Right cardiac atrium (tissue), 5 donors: ENCODE results near the gene LCN6. TPM values are rescaled to one million over a fixed set of nuclear protein-coding genes. Genes with fewer than 3 reads are reported as not detected.

ENCODE experiments used
- ATAC-seq, 2 donors: fragments of 200-7000 bp; cut with Tn5 transposase; one replicate each; pipeline versions ENCODE4 v1.8.0 to v1.9.1; 2020; ENCODE audit warnings: moderate library complexity in 2 of 2, mild to moderate bottlenecking in 1 of 2
- DNase-seq, 3 donors: peaks; one replicate each; pipeline ENCODE4 v3.0.0-alpha.2; 2020
- H3K27ac ChIP-seq: one replicate; pipeline ENCODE4 v1.5.1; 2013; ENCODE audit warnings: mild to moderate bottlenecking, low read length, control low read depth, moderate library complexity
- H3K27me3 ChIP-seq: one replicate; pipeline ENCODE4 v1.6.1; 2013; ENCODE audit not compliant: control insufficient read depth, insufficient read depth
- H3K4me1 ChIP-seq: one replicate; pipeline ENCODE4 v1.6.1; 2013; ENCODE audit warnings: low read length; ENCODE audit not compliant: control insufficient read depth, insufficient read depth
- H3K4me3 ChIP-seq: one replicate; pipeline ENCODE4 v1.5.1; 2013; ENCODE audit warnings: low read length, control low read depth
- H3K9me3 ChIP-seq: one replicate; pipeline ENCODE4 v1.6.1; 2013; ENCODE audit warnings: low read length; ENCODE audit not compliant: control insufficient read depth
- WGBS: extraction: QIAGEN DNeasy Blood & Tissue Kit; methylation state at CpG from one replicate; pipeline ENCODE4 v1.1.7; 2013; 5-methylcytosine and 5-hydroxymethylcytosine counted together
- intact Hi-C, 4 donors: fragments of 100-400 bp; cut with DNase I; formaldehyde crosslinking; loops; one replicate each; pipeline versions ENCODE4 v1.11.0 to v1.14.0; 2022 to 2023
- polyA plus RNA-seq: library from polyadenylated mRNA; stranded (reverse); fragments of 200-250 nt; gene quantifications from one replicate; pipeline ENCODE4 v1.2.3, GENCODE V29; 2013
- total RNA-seq, 4 donors: library from RNA; stranded (reverse); fragmentation: NEBNext Ultra II Directional; extraction: Animal tissue kit (Norgen Biotek cat#: 25700); gene quantifications; one replicate each; pipeline ENCODE4 v1.2.1, GENCODE V29; 2021
- donor health status: healthy with polysubstance abuse.
- donor health status: DM: no; HTN: yes; CAD: no.
- donor health status: DM: no; HTN: no; CAD: no.
- donor health status: DM: no; HTN: yes; CAD: no; lungs with severe emphysema.
- donor health status: DM: yes; HTN: yes; CAD: no.

The LCN6 gene
- total and polyA plus RNA-seq, 5 donors: 8.3 to 41.0 (median 22.8) TPM

DNA sequence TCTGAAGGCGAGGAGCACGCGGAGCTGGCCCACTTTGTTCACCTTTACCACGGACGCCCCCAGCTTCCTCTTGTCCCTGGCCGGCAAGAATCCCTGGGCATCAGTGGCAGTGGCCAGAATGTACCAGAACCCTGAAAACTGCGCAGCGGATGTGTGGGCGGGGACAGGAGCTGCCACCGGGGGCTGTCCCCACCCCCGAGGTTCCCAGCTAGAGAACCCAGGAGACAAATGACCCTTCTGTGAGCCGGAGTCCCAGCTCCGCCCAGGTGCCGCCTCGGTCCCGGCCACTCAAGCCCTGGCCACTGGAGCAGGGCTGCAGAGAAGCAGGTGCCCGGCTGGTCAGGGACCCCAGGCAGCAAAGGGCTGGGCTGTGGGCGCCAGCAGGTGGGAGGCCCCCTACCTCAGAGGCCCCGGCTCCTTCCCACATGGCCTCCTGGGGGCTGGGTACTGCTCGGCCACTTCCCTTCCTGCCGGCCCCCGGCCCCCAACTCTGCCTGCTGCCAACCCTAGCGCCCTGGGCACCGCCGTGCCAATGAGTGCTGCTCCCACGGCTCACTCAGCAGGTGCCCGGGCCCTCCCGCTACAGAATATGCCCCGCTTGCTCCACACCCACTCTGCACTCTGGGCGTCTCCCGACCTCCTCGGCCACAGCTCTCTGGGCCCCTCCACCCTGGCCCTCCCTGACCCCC, 6.3 kb downstream of the LCN6 start:
- peak in 1 of 2 donors; percentile 4 for ATAC-seq
- Histone ChIP-seq H3K4me3 (no peak overlapping the region), H3K27me3 (no peaks in the 10 kb centered on the region), H3K27ac (no peak overlapping the region), H3K9me3 (no peaks in the 10 kb centered on the region), H3K4me1 (peaks cover 2% of the 10 kb centered on the region)
- intact Hi-C loops: no loop called here
- peak in 2 of 3 donors; percentile 56 to 64 for DNase-seq
- 41% methylated on average over 32 of the region's 32 CpGs for WGBS

DNA sequence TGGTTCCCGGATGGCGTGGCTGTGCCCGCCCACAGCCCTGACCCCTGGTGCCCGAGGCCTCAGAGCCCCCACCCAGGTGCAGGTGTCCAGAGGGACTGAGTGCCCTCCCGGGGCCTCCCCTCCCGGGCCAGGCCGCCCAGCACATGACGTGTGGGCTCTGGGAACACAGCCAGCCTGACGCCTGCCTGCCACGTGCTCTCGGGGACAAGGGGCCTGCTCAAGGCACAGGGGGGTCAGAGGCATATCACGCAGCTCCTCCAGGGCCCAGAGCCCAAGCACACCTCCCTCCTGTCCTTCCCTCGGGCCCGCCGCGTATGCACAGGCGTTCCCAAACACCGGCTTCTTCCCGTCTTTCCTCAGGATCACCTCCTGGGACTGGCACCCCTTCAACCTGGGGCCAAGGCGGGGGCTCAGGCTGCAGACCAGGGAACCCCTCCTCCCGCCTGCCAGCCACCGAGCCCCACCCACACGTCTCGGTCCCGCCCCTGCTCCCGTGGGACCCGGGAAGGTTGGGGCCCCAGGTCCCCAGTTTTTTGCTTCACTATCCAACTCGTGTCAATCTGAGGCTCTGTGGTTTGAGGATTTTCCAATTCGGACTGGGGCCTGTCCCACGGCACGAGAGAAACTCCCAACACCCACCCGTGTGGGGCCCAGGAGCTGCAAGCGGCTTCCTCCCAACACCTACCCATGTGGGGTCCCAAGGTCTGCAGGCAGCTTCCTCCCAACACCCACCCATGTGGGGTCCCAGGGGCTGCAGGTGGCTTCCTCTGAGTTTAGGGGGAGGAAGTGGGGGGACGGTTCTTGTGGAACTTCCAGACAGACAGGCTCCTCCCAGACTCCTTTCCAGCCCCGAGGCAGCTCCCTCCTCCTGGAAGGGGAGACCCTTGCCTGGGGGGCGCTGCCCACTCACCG, 7.1 kb downstream of the LCN6 start:
- Histone ChIP-seq H3K4me3 (no peak overlapping the region), H3K4me1 (peaks cover 2% of the 10 kb centered on the region), H3K9me3 (no peaks in the 10 kb centered on the region), H3K27me3 (no peaks in the 10 kb centered on the region), H3K27ac (no peak overlapping the region)
- 21% methylated on average over 37 of the region's 37 CpGs for WGBS
- ATAC-seq: peak; percentile 26 to 45
- intact Hi-C loops: no loop called here
- peak; percentile 64 to 81 (median 77) for DNase-seq

DNA sequence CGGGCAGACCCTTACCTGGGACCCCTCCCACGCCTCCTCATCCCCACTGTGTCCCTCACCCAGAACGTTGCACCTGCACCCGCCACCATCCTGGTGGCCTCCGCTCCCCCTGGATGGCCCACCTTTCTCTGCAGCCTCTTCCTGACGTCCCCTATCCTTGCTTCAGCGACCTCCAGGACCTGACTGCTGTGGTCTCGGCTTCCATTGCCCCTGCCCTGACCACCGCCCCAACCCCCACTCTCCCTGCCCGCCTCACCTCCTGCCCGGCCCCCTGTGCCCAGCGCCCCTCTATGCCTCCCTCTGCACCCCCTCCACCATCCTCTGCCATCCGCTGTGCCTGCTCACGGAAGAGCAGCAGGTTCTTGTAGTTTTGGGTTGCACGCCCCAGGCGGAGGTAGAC, 7.8 kb downstream of the LCN6 start:
- H3K27me3 ChIP-seq: no peaks in the 10 kb centered on the region
- peak in 2 of 3 donors; percentile 37 to 41 for DNase-seq
- ATAC-seq: no peak
- H3K9me3 ChIP-seq: no peaks in the 10 kb centered on the region
- peaks cover 2% of the 10 kb centered on the region for H3K4me1 ChIP-seq
- H3K27ac ChIP-seq: no peak overlapping the region
- intact Hi-C loops: no loop called here
- H3K4me3 ChIP-seq: no peak overlapping the region
- WGBS: 88% methylated on average over 16 of the region's 16 CpGs

DNA sequence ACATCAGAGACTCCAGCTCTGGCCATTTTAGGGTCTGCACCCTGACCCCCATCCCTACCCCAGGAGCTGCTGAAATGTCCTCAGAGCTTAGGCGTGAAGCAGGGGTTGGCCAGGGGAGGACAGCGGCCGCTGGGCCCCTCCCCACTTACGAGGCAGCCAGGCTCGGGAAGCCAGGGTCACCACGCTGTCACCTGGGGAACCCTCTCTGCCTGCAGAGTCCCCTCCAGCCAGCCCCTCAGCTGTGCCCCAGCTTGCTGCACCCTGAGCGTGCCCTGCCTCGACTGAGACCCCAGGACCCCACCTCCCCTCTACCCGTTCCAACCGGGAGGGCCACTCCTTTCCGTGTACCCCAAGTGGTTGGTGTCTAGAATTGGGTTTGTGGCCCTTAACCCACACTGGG, 8.3 kb downstream of the LCN6 start:
- H3K4me3 ChIP-seq: no peak overlapping the region
- no peaks in the 10 kb centered on the region for H3K27me3 ChIP-seq
- no peak overlapping the region for H3K27ac ChIP-seq
- 84% methylated on average over 11 of the region's 11 CpGs for WGBS
- peaks cover 2% of the 10 kb centered on the region for H3K4me1 ChIP-seq
- no peaks in the 10 kb centered on the region for H3K9me3 ChIP-seq
- DNase-seq: peak in 2 of 3 donors; percentile 41 to 54
- intact Hi-C loops: no loop called here
- ATAC-seq: no peak

DNA sequence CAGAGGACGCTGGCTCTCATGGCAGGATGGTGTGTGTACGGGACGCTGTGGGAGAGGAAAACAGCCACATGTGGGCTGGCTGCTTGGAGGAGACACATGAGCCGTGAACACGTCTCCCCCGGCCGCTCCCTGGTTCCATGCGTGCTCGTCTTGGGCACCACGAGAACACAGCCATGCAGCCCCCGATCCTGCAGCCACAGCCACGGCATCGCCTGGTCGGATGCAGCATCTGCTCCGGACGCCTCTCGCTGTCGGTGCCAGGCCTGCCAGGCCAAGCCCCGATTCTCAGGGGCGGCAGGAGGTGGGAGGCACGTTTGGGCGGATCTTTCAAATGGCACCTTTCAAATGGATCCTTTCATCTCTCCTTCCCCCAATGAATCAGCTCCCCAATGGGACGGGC, 8.8 kb downstream of the LCN6 start:
- Histone ChIP-seq H3K4me1 (peaks cover 2% of the 10 kb centered on the region), H3K9me3 (no peaks in the 10 kb centered on the region), H3K4me3 (no peak overlapping the region), H3K27me3 (no peaks in the 10 kb centered on the region), H3K27ac (no peak overlapping the region)
- ATAC-seq: no peak
- WGBS: 82% methylated on average over 23 of the region's 23 CpGs
- intact Hi-C loops: no loop called here
- peak in 2 of 3 donors; percentile 48 to 56 for DNase-seq

DNA sequence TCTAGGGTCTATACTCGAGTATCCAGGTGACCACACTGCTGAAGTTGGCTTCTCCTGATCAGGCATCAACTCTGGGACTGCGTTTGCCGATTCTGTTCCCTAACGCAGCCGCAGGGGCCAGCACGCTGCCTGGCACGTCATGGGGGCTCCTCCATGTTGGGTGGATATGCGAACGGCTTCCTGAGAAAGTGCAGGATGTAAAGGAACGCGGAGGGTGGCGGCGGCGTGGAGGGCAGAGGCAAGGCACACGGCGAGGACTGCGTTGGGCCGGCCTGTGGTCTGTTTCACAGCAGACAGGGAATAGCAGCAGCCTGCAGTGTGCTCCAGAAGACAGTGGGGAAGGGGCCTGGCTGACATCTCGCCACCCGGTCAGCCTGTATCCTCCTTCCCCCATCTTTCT, 9.4 kb downstream of the LCN6 start:
- intact Hi-C loops: no loop called here
- no peak overlapping the region for H3K4me3 ChIP-seq
- DNase-seq (peak in 1 of 3 donors; percentile 41), ATAC-seq (no peak)
- H3K27me3 ChIP-seq: no peaks in the 10 kb centered on the region
- H3K4me1 ChIP-seq: peaks cover 2% of the 10 kb centered on the region
- no peaks in the 10 kb centered on the region for H3K9me3 ChIP-seq
- H3K27ac ChIP-seq: no peak overlapping the region
- 90% methylated on average over 20 of the region's 20 CpGs for WGBS

DNA sequence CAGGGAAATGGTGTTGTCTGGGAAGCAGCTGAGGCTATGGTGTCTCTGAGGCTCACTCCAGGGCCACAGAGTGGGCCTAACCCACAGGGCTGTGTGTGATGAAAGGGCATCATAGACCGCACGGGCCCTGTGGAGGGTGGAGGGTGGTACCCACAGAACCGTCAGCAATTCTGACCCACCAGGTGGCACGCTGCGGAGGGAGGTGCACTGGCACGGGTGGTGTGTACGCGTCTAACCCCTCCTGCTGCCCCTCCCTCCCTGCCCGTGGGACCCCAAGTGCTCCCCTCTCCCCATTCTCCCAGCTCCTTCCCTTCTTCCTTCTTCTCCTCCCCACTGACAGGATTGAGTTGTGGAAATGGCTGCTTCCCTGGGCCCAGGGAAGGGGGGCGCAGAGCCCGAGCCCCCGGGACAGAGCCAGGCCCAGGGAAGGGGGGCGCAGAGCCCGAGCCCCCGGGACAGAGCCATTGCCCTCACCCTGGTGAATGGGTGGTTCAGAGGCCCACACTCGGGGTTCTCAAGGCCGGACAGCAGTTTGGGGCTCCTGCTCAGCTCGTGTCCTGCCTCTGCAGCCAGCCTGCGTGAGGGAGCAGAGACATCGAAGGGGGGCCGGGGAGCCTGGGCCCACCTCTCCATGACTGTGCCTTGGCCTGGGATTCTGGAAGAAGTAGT, 12.4 kb downstream of the LCN6 start:
- Histone ChIP-seq H3K4me1 (peaks cover under 1% of the 10 kb centered on the region), H3K27ac (no peak overlapping the region), H3K27me3 (no peaks in the 10 kb centered on the region), H3K4me3 (no peak overlapping the region), H3K9me3 (no peaks in the 10 kb centered on the region)
- WGBS: 88% methylated on average over 21 of the region's 21 CpGs
- DNase-seq (peak in 2 of 3 donors; percentile 35 to 54), ATAC-seq (peak in 1 of 2 donors; percentile 7)
- intact Hi-C loops: no loop called here

DNA sequence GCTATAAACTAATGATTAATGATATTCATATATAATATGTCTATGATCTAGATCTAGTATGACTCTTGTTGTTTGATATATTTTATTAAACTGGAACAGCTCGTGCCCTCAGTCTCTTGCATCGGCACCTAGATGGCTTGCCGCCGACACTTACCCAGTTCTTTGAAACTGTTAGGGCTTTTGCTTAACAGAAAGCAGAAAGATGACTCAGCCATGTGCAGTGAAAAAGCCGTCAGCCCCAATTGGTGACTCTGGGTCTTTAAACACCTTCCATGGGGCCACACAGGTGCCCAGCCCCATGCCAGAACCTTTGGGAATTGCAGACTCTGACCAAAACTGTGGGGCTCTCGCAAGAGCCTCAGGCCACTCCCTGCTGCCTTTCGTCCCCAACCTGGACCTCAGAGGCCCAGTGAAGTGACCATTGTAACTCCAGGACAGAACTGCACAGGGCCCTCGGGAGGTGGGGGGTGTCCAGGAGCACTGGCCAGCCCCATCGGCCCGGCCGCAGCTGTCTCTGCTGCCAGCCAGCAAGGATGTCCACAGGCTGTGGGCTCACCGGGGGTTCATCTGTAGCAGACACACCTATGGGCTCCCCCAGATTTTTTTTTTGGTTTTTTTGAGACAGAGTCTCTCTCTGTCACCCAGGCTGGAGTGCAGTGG, 13.4 kb downstream of the LCN6 start:
- H3K27me3 ChIP-seq: no peaks in the 10 kb centered on the region
- no peak overlapping the region for H3K4me3 ChIP-seq
- WGBS: 86% methylated on average over 12 of the region's 12 CpGs
- no peak overlapping the region for H3K27ac ChIP-seq
- intact Hi-C loops: no loop called here
- no peaks in the 10 kb centered on the region for H3K9me3 ChIP-seq
- H3K4me1 ChIP-seq: no peaks in the 10 kb centered on the region
- DNase-seq (peak in 2 of 3 donors; percentile 24 to 31), ATAC-seq (no peak)

DNA sequence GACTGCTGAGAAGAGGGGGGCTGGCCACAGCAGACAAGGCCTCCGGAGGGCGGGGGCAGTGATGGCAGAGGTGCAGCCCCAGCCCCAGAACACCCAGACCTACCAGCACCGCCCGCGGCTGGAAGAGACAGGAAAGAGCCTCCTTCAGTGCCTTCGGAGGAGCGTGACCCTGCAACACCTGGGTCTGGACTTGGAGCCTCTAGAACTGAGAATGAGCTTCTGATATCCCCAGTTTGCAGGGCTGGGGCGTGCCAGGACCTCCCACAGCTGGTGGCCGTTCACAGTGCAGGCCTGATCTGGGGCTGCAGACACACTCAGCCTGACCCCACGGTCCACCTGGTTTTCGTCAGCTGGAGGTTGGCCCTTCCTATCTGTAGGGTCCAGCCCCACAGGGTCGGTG, 14.7 kb downstream of the LCN6 start:
- intact Hi-C loops: no loop called here
- Histone ChIP-seq H3K4me3 (no peak overlapping the region), H3K27me3 (no peaks in the 10 kb centered on the region), H3K9me3 (no peaks in the 10 kb centered on the region), H3K4me1 (no peaks in the 10 kb centered on the region), H3K27ac (no peak overlapping the region)
- ATAC-seq (no peak), DNase-seq (peak in 2 of 3 donors; percentile 40 to 50)
- WGBS: 72% methylated on average over 12 of the region's 12 CpGs

DNA sequence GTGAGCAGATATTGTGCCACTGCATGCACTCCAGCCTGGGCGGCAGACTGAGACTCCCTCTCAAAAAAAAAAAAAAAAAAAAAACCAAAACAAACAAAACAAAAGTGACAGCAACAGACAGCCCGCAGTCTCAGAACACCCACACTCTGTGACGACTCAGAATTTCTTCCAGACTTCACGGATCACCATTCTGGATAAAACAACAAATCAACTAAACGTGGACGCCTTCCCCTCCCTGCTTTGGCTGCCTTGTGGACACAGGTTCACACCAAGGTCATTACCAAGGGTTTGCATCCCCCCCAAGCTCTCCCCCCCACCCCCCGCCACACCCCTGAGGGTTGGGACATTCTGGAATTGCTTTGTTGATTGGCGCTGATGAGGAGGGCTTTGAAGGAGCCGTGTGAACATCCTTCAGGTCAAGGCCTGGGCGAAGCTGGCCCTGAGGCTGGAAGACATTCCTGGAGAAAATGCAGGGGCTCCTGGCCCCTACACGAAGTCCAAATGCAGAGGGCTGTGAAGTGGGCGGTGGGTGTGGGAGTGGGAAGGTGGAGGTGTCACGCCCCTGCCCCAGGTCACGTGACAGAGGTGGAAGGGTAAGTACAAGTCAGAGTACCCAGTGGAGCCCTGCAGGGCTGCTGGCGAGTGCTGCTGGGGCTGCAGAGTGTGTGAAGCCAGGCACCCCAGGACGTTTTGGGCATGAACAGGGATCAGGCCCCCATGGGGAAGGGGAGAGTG, 15.7 kb downstream of the LCN6 start:
- DNase-seq (peak in 1 of 3 donors; percentile 39), ATAC-seq (no peak)
- no peaks in the 10 kb centered on the region for H3K9me3 ChIP-seq
- intact Hi-C loops: no loop called here
- no peak overlapping the region for H3K4me3 ChIP-seq
- no peaks in the 10 kb centered on the region for H3K4me1 ChIP-seq
- WGBS: 72% methylated on average over 16 of the region's 16 CpGs
- H3K27ac ChIP-seq: no peak overlapping the region
- H3K27me3 ChIP-seq: no peaks in the 10 kb centered on the region
